HAP-1 (cell line): ENCODE results near the gene TSPAN4.

ENCODE experiments used
- DNase-seq, 2 experiments: peaks; one replicate each; pipeline ENCODE4 v3.0.0-alpha.2; 2016 to 2020; ENCODE audit warnings: low spot score in 2 of 2
- H3K27me3 ChIP-seq: fragments of 250-450 bp; sonication (Bioruptor Pico); 2 replicates; pipeline ENCODE4 v1.5.1; 2020; ENCODE audit warnings: low read depth, mild to moderate bottlenecking, moderate library complexity
- H3K36me3 ChIP-seq: fragments of 250-450 bp; sonication (Bioruptor Pico); replicated peaks from 2 replicates; pipeline ENCODE4 v1.5.1; 2020; ENCODE audit warnings: mild to moderate bottlenecking
- H3K4me1 ChIP-seq: fragments of 250-450 bp; sonication (Bioruptor Pico); 2 replicates; pipeline ENCODE4 v1.5.1; 2020; ENCODE audit warnings: mild to moderate bottlenecking
- H3K4me3 ChIP-seq: fragments of 250-450 bp; sonication (Bioruptor Pico); 2 replicates; pipeline ENCODE4 v1.5.1; 2020; ENCODE audit warnings: mild to moderate bottlenecking, moderate library complexity
- H3K9me3 ChIP-seq: fragments of 250-450 bp; sonication (Bioruptor Pico); 2 replicates; pipeline ENCODE4 v1.5.1; 2020; ENCODE audit warnings: mild to moderate bottlenecking, moderate library complexity
- in situ Hi-C: fragments of 300-500 bp; cut with MboI; formaldehyde crosslinking; loops from 3 replicates; pipeline ENCODE4 v1.14.3; 2020; ENCODE audit warnings: low sequenced_read_pairs, inconsistent platforms, mixed read lengths

TSPAN4 gene

GRCh38 chr11:813456-814096 is 29.1 kb upstream of the TSPAN4 start:
- peak in 1 of 2 experiments; percentile 52 for DNase-seq
- in situ Hi-C loops, result no loop called here
- H3K27me3 ChIP-seq, result no peaks in the 10 kb centered on the region

GRCh38 chr11:815675-816432 is 26.8 kb upstream of the TSPAN4 start:
- H3K9me3 ChIP-seq, result no peaks in the 10 kb centered on the region
- in situ Hi-C loops, result no loop called here
- DNase-seq, result no peak

More at GRCh38 chr11:813456-814096, 29.1 kb upstream of the TSPAN4 start:
- peaks cover 6% of the 10 kb centered on the region for H3K4me1 ChIP-seq
- no peaks in the 10 kb centered on the region for H3K9me3 ChIP-seq
- no peak overlapping the region for H3K4me3 ChIP-seq
- H3K36me3 ChIP-seq, result peaks cover 48% of the 10 kb centered on the region

GRCh38 chr11:816433-816779 is 26.2 kb upstream of the TSPAN4 start:
- Histone ChIP-seq H3K36me3 (peaks cover 27% of the 10 kb centered on the region), H3K9me3 (no peaks in the 10 kb centered on the region), H3K4me1 (peaks cover 6% of the 10 kb centered on the region), H3K4me3 (no peak overlapping the region), H3K27me3 (no peaks in the 10 kb centered on the region)
- in situ Hi-C loops, result no loop called here
- DNase-seq, result peak; percentile 46 to 69

More at GRCh38 chr11:815675-816432, 26.8 kb upstream of the TSPAN4 start:
- no peaks in the 10 kb centered on the region for H3K27me3 ChIP-seq
- H3K4me1 ChIP-seq, result peaks cover 12% of the 10 kb centered on the region
- peaks cover 33% of the 10 kb centered on the region for H3K36me3 ChIP-seq
- no peak overlapping the region for H3K4me3 ChIP-seq

- H3K36me3 ChIP-seq, result peaks cover 6% of the 10 kb centered on the region
Observed at GRCh38 chr11:818396-819128, 24.1 kb upstream of the TSPAN4 start, which contains the start of gene PNPLA2. Gene PNPLA2 (plus strand): TSS chr11:818914. CDS start chr11:819719, 805 bp downstream.

GRCh38 chr11:819129-819931 is 23.3 kb upstream of the TSPAN4 start:
- Histone ChIP-seq H3K9me3 (no peaks in the 10 kb centered on the region), H3K4me3 (peak overlapping the region; percentile 56), H3K36me3 (peaks cover 4% of the 10 kb centered on the region; the same call in 1 of the 2 replicates), H3K27me3 (no peaks in the 10 kb centered on the region), H3K4me1 (peaks cover 6% of the 10 kb centered on the region; the same call in 1 of the 2 replicates)
- DNase-seq, result peak; percentile 89 to 96
- in situ Hi-C loops, result no loop called here

More at GRCh38 chr11:818396-819128, 24.1 kb upstream of the TSPAN4 start, which contains the start of gene PNPLA2:
- peaks cover 6% of the 10 kb centered on the region; the same call in 1 of the 2 replicates for H3K4me1 ChIP-seq
- H3K9me3 ChIP-seq, result no peaks in the 10 kb centered on the region
- no peaks in the 10 kb centered on the region for H3K27me3 ChIP-seq
- no peak for DNase-seq
- H3K4me3 ChIP-seq, result peak within 1 kb of the TSS; percentile 56
- in situ Hi-C loops, result no loop called here

- in situ Hi-C loops, result no loop called here
- H3K36me3 ChIP-seq, result peaks cover 4% of the 10 kb centered on the region; the same call in 1 of the 2 replicates
- no peaks in the 10 kb centered on the region for H3K27me3 ChIP-seq
- H3K9me3 ChIP-seq, result no peaks in the 10 kb centered on the region
- H3K4me3 ChIP-seq, result peak overlapping the region; percentile 56
- peak; percentile 86 to 95 for DNase-seq
- H3K4me1 ChIP-seq, result peaks cover 6% of the 10 kb centered on the region; the same call in 1 of the 2 replicates
Observed at GRCh38 chr11:819943-820649, 22.6 kb upstream of the TSPAN4 start.

GRCh38 chr11:820655-821511 is 21.8 kb upstream of the TSPAN4 start:
- DNase-seq, result no peak
- Histone ChIP-seq H3K9me3 (no peaks in the 10 kb centered on the region), H3K27me3 (no peaks in the 10 kb centered on the region), H3K4me1 (peaks cover 6% of the 10 kb centered on the region; the same call in 1 of the 2 replicates), H3K36me3 (peaks cover 8% of the 10 kb centered on the region; the same call in 1 of the 2 replicates), H3K4me3 (peak overlapping the region; percentile 56)
- in situ Hi-C loops, result no loop called here

- Histone ChIP-seq H3K36me3 (peaks cover 8% of the 10 kb centered on the region; the same call in 1 of the 2 replicates), H3K9me3 (no peaks in the 10 kb centered on the region), H3K27me3 (no peaks in the 10 kb centered on the region), H3K4me1 (peaks cover 10% of the 10 kb centered on the region), H3K4me3 (no peak overlapping the region)
- DNase-seq, result no peak
- in situ Hi-C loops, result no loop called here
Observed at GRCh38 chr11:821512-822371, 20.9 kb upstream of the TSPAN4 start.

GRCh38 chr11:823441-824291 is 19.0 kb upstream of the TSPAN4 start:
- no peaks in the 10 kb centered on the region for H3K9me3 ChIP-seq
- H3K27me3 ChIP-seq, result no peaks in the 10 kb centered on the region
- DNase-seq, result no peak
- in situ Hi-C loops, result no loop called here
- peaks cover 20% of the 10 kb centered on the region for H3K4me1 ChIP-seq
- H3K36me3 ChIP-seq, result peaks cover 8% of the 10 kb centered on the region; the same call in 1 of the 2 replicates
- H3K4me3 ChIP-seq, result no peak overlapping the region

GRCh38 chr11:824292-824880 is 18.3 kb upstream of the TSPAN4 start:
- Histone ChIP-seq H3K36me3 (peaks cover 8% of the 10 kb centered on the region; the same call in 1 of the 2 replicates), H3K27me3 (no peaks in the 10 kb centered on the region), H3K4me1 (peaks cover 16% of the 10 kb centered on the region), H3K9me3 (no peaks in the 10 kb centered on the region), H3K4me3 (no peak overlapping the region)
- DNase-seq, result no peak
- in situ Hi-C loops, result no loop called here
